Ovary (tissue), 3 donors: ENCODE data around the gene CDH18.

ENCODE experiments used
- CTCF ChIP-seq, 3 donors: fragments of 450-650 bp in 2 of 3; fragments of 200-600 bp in 1 of 3; IDR thresholded peaks; one replicate each; pipeline versions ENCODE4 v1.5.1 to v1.8.0; 2016 to 2022; ENCODE audit warnings: antibody characterized with exemption in 3 of 3, mild to moderate bottlenecking in 1 of 3
- EP300 ChIP-seq: sonication (generic); formaldehyde crosslinking; IDR thresholded peaks from one replicate; pipeline ENCODE4 v1.6.1; 2017; ENCODE audit warnings: antibody characterized with exemption
- POLR2A ChIP-seq: fragments of 450-650 bp; IDR thresholded peaks from one replicate; pipeline ENCODE4 v1.6.1; 2017; ENCODE audit warnings: antibody characterized with exemption, mild to moderate bottlenecking, moderate library complexity
- donor health status: DM: no; HTN: no; CAD: no.

- no peak for TF ChIP-seq POLR2A
- TF ChIP-seq CTCF (IDR thresholded peaks at IDR 0.05), result no peak
- TF ChIP-seq EP300, result no peak
Observed at GRCh38 chr5:19728571-19728970, 259.4 kb downstream of the CDH18 start.
